GM19372 (cell line): ENCODE measurements around the gene BCL11B.

Source experiments
- ATAC-seq: cut with Tn5 transposase; IDR thresholded peaks from one replicate; pipeline ENCODE4 v1.9.1; 2021; ENCODE audit warnings: mild to moderate bottlenecking, low read depth, moderate library complexity; ENCODE audit not compliant: unreplicated experiment

BCL11B gene

GRCh38 chr14:99287269-99287942 is 15.4 kb upstream of the BCL11B start:
- peak; percentile 56 for ATAC-seq

GRCh38 chr14:99286761-99287160 is 14.8 kb upstream of the BCL11B start:
- peak; percentile 65 for ATAC-seq

GRCh38 chr14:99284254-99285004 is 12.4 kb upstream of the BCL11B start:
- ATAC-seq = no peak

GRCh38 chr14:99282261-99283050 is 10.5 kb upstream of the BCL11B start:
- ATAC-seq = no peak

- ATAC-seq = no peak
Observed at GRCh38 chr14:99281396-99281795, 9.4 kb upstream of the BCL11B start.

- no peak for ATAC-seq
Observed at GRCh38 chr14:99280852-99281251, 8.9 kb upstream of the BCL11B start.

GRCh38 chr14:99280066-99280731 is 8.2 kb upstream of the BCL11B start:
- ATAC-seq = no peak

- no peak for ATAC-seq
Observed at GRCh38 chr14:99278836-99279235, 6.8 kb upstream of the BCL11B start.

- ATAC-seq = no peak
Observed at GRCh38 chr14:99277530-99277929, 5.5 kb upstream of the BCL11B start.

- ATAC-seq = no peak
Observed at GRCh38 chr14:99276482-99276881, 4.5 kb upstream of the BCL11B start.

- no peak for ATAC-seq
Observed at GRCh38 chr14:99275222-99275584, 3.2 kb upstream of the BCL11B start.

- no peak for ATAC-seq
Observed at GRCh38 chr14:99274346-99275221, 2.6 kb upstream of the BCL11B start.

GRCh38 chr14:99273766-99274345 is 1.9 kb upstream of the BCL11B start:
- no peak for ATAC-seq

GRCh38 chr14:99272899-99273765 is 1.1 kb upstream of the BCL11B start:
- ATAC-seq = no peak

- ATAC-seq = no peak
Observed at GRCh38 chr14:99272632-99272898, 568 bp upstream of the BCL11B start.

GRCh38 chr14:99271221-99271941 is 616 bp downstream of the BCL11B start:
- no peak for ATAC-seq

- no peak for ATAC-seq
Observed at GRCh38 chr14:99270458-99271220, 1.4 kb downstream of the BCL11B start.
